ENCODE measurements around the gene FAT3.

- TF ChIP-seq REST (IDR thresholded peaks at IDR 0.05; ENCODE audit: insufficient read depth in 1 of 2, low read depth in 2 of 2, low read length in 1 of 2) (no peak), POLR2AphosphoS5 (IDR thresholded peaks at IDR 0.05; ENCODE audit: low read depth, low read length) (no peak), CTCF (IDR thresholded peaks at IDR 0.05) (no peak), TCF7L2 (IDR thresholded peaks at IDR 0.05; ENCODE audit: low read depth, low read length) (no peak)
Measured at GRCh38 chr11:92227959-92228935, 3.6 kb downstream of the FAT3 start.
